Activated CD4-positive, alpha-beta T cell treated with anti-CD3 and anti-CD28 coated beads for 36 hours (primary cell): ENCODE results near the gene MYO18A. TPM values are rescaled to one million over a fixed set of nuclear protein-coding genes. Genes with fewer than 3 reads are reported as not detected.

Experiments
- ATAC-seq: fragments of 200-7000 bp; cut with Tn5 transposase; one replicate; pipeline ENCODE4 v1.10.0; 2021; ENCODE audit warnings: mild to moderate bottlenecking, moderate library complexity
- CTCF ChIA-PET: fragments of 350-600 bp; sonication (Branson Sonifier 250); formaldehyde crosslinking; loops from one replicate; lab custom pipeline; 2021; ENCODE audit warnings: antibody characterized with exemption; lab: Charles Lee
- POLR2A ChIA-PET: fragments of 350-600 bp; sonication (Branson Sonifier 250); formaldehyde crosslinking; loops from one replicate; lab custom pipeline; 2021; ENCODE audit warnings: antibody characterized with exemption, inconsistent platforms; lab: Charles Lee
- DNase-seq: peaks from one replicate; pipeline ENCODE4 v3.0.0-alpha.2; 2020
- H3K27ac Mint-ChIP-seq: one replicate; pipeline ENCODE4 v1.8.0; 2021; ENCODE audit warnings: mixed read lengths
- H3K27me3 Mint-ChIP-seq: one replicate; pipeline ENCODE4 v1.8.0; 2021; ENCODE audit warnings: mixed read lengths
- H3K36me3 Mint-ChIP-seq: one replicate; pipeline ENCODE4 v1.8.0; 2021; ENCODE audit warnings: low read depth, mixed read lengths
- H3K4me1 Mint-ChIP-seq: one replicate; pipeline ENCODE4 v1.8.0; 2021; ENCODE audit warnings: mixed read lengths
- H3K4me3 Mint-ChIP-seq: one replicate; pipeline ENCODE4 v1.8.0; 2021; ENCODE audit warnings: mild to moderate bottlenecking, moderate library complexity, mixed read lengths
- H3K9me3 Mint-ChIP-seq: one replicate; pipeline ENCODE4 v1.8.0; 2021; ENCODE audit warnings: low read depth, mixed read lengths
- intact Hi-C, 2 experiments: fragments of 100-400 bp; cut with DNase I in 1 of 2; cut with micrococcal nuclease in 1 of 2; formaldehyde crosslinking; loops; one replicate each; pipeline versions ENCODE4 v1.14.2 to v1.15.1; 2022 to 2024; cut with DNase I, micrococcal nuclease
- total RNA-seq, 2 experiments: library from RNA; stranded (reverse); gene quantifications; one replicate each; pipeline ENCODE4 v1.2.3, GENCODE V29; 2021

MYO18A gene
- total RNA-seq, 2 experiments from 2014 or later: 31.9 to 38.2 TPM

- ChIA-PET CTCF (no interaction called here), POLR2A (no interaction called here)
- Mint-ChIP-seq H3K4me3 (no peak overlapping the region), H3K27me3 (peaks cover 3% of the 10 kb centered on the region), H3K36me3 (no peaks in the 10 kb centered on the region), H3K27ac (no peak overlapping the region), H3K9me3 (no peaks in the 10 kb centered on the region), H3K4me1 (peaks cover 5% of the 10 kb centered on the region)
- DNase-seq (no peak), ATAC-seq (no peak)
- intact Hi-C loops: no loop called here
These were observed 138.0 kb downstream of the MYO18A start for GRCh38 chr17:29042026-29042678.

GRCh38 chr17:29041571-29041970 lies 138.6 kb downstream of the MYO18A start:
- POLR2A ChIA-PET: no interaction called here
- ATAC-seq (no peak), DNase-seq (no peak)
- no peak overlapping the region for H3K27ac Mint-ChIP-seq
- no peaks in the 10 kb centered on the region for H3K9me3 Mint-ChIP-seq
- intact Hi-C loops: no loop called here
- H3K27me3 Mint-ChIP-seq: peaks cover 2% of the 10 kb centered on the region
- CTCF ChIA-PET: no interaction called here
- no peak overlapping the region for H3K4me3 Mint-ChIP-seq
- H3K4me1 Mint-ChIP-seq: peaks cover 5% of the 10 kb centered on the region
- no peaks in the 10 kb centered on the region for H3K36me3 Mint-ChIP-seq

DNA sequence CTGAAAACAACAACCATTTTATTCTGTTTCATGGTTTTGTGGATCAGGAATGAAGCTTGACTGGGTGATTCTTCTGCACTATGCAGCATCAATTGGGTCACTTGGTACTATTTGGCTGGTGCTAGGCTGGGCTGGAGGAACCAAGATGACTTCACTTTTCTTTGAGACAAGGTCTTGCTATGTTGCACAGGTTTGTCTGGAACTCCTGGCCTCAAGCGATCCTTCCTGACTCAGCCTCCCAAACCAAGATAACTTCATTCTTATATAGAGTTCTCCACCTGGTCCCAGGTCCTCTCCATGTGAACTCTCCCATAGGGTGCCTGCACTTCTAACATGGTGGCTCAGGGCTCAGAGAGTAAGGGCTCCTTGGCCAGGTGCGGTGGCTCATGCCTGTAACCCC lies 139.1 kb downstream of the MYO18A start:
- Mint-ChIP-seq H3K27ac (no peak overlapping the region), H3K27me3 (peaks cover 2% of the 10 kb centered on the region), H3K36me3 (no peaks in the 10 kb centered on the region), H3K4me1 (peaks cover 5% of the 10 kb centered on the region), H3K4me3 (no peak overlapping the region), H3K9me3 (no peaks in the 10 kb centered on the region)
- POLR2A ChIA-PET: no interaction called here
- ATAC-seq (no peak), DNase-seq (no peak)
- intact Hi-C loops: no loop called here
- CTCF ChIA-PET: interaction anchor here (1.4 kb wide), 1 partner anchor 76 kb away, joined by 5 read pairs; no protein-coding TSS in a partner anchor

- DNase-seq (no peak), ATAC-seq (no peak)
- Mint-ChIP-seq H3K27ac (no peak overlapping the region), H3K4me3 (no peak overlapping the region), H3K36me3 (no peaks in the 10 kb centered on the region), H3K4me1 (peaks cover 5% of the 10 kb centered on the region), H3K27me3 (peaks cover 5% of the 10 kb centered on the region), H3K9me3 (peaks cover 3% of the 10 kb centered on the region)
- intact Hi-C loops: no loop called here
- POLR2A ChIA-PET: interaction anchor here (0.7 kb wide), 1 partner anchor 9 kb away, joined by 3 read pairs; no protein-coding TSS in a partner anchor
- CTCF ChIA-PET: interaction anchor here (0.7 to 1.4 kb wide), 2 partner anchors 24 to 74 kb away, joined by 3 to 5 read pairs; no protein-coding TSS in a partner anchor
These were observed 140.2 kb downstream of the MYO18A start for GRCh38 chr17:29039764-29040598.

GRCh38 chr17:29038085-29038795 lies 142.0 kb downstream of the MYO18A start:
- CTCF ChIA-PET: interaction anchor here (0.6 to 2.5 kb wide), 2 partner anchors 73 to 78 kb away, joined by 4 to 7 read pairs; no protein-coding TSS in a partner anchor
- ATAC-seq (no peak), DNase-seq (no peak)
- no peak overlapping the region for H3K4me3 Mint-ChIP-seq
- no peak overlapping the region for H3K27ac Mint-ChIP-seq
- no peaks in the 10 kb centered on the region for H3K36me3 Mint-ChIP-seq
- peaks cover 5% of the 10 kb centered on the region for H3K4me1 Mint-ChIP-seq
- intact Hi-C loops: no loop called here
- POLR2A ChIA-PET: no interaction called here
- H3K27me3 Mint-ChIP-seq: peaks cover 9% of the 10 kb centered on the region
- H3K9me3 Mint-ChIP-seq: peaks cover 9% of the 10 kb centered on the region

DNA sequence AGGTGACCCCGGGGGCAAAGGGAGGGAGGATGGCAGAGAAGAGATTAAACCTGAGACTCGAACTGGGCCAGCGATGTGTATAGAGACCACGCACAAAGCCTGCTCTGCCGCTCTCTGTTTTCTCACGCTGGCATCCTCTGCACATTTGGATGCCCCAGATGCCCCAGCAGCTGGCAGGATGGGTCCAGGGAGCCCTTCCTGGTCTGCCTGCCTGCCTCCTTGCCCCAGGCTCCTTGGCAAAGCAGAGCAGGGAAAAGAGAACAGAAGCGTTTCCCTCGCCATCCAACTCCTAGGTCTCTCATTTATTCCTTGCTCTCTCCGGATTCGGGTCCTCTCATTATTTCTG lies 142.5 kb downstream of the MYO18A start:
- DNase-seq: no peak
- H3K4me1 Mint-ChIP-seq: peaks cover 5% of the 10 kb centered on the region
- H3K36me3 Mint-ChIP-seq: no peaks in the 10 kb centered on the region
- H3K4me3 Mint-ChIP-seq: no peak overlapping the region
- H3K27ac Mint-ChIP-seq: no peak overlapping the region
- ATAC-seq: no peak
- peaks cover 9% of the 10 kb centered on the region for H3K9me3 Mint-ChIP-seq
- intact Hi-C loops: no loop called here
- ChIA-PET CTCF (interaction anchor here (2.5 kb wide), 1 partner anchor 72 kb away, joined by 7 read pairs; no protein-coding TSS in a partner anchor), POLR2A (no interaction called here)
- peaks cover 12% of the 10 kb centered on the region for H3K27me3 Mint-ChIP-seq

GRCh38 chr17:29036584-29036983 lies 143.6 kb downstream of the MYO18A start:
- Mint-ChIP-seq H3K9me3 (peaks cover 9% of the 10 kb centered on the region), H3K27me3 (peaks cover 20% of the 10 kb centered on the region), H3K4me1 (no peaks in the 10 kb centered on the region), H3K4me3 (no peak overlapping the region), H3K36me3 (no peaks in the 10 kb centered on the region), H3K27ac (no peak overlapping the region)
- POLR2A ChIA-PET: no interaction called here
- DNase-seq: no peak
- intact Hi-C loops: no loop called here
- no peak for ATAC-seq
- CTCF ChIA-PET: no interaction called here

DNA sequence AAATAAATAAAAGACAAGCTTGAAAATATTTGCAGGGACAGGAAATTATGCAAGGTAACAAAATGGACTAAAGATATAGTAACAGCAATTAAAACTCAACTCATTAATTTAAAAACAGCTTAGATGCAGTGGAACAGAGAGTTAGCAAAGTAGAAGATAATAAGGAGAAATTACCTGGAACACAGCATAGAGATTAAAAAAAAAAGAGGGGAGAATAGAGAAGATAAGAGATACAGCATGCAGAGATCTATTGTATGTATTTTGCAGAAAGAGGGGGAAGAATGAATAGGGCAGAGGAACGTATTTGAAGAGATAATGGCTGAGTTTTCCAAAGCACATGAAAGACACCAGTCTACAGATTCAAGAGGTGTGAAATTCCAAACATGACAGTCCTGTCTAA lies 145.7 kb downstream of the MYO18A start:
- Mint-ChIP-seq H3K9me3 (peaks cover 9% of the 10 kb centered on the region), H3K27ac (no peak overlapping the region), H3K4me1 (no peaks in the 10 kb centered on the region), H3K36me3 (no peaks in the 10 kb centered on the region), H3K27me3 (peaks cover 29% of the 10 kb centered on the region), H3K4me3 (no peak overlapping the region)
- ChIA-PET POLR2A (no interaction called here), CTCF (interaction anchor here (0.8 to 3.2 kb wide), 3 partner anchors 27 to 90 kb away, joined by 3 to 13 read pairs (median 3); no protein-coding TSS in a partner anchor)
- DNase-seq: no peak
- ATAC-seq: no peak
- intact Hi-C loops: no loop called here

DNA sequence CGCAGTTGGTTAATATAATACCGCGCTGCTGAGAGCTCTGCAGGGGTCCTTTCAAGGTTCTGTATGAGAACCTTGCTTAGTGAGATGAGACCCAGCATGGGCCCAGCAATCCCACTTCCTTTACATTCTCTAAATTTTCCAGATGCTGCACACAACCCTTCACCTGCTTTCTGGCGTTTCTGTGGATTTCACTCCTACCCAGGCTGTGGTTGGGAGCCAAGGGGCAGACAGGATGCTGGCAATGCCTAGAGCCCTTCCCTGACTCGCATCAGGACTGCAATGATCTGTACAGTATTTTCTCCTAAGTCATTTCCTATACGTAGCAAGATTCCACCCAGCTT lies 147.4 kb downstream of the MYO18A start:
- CTCF ChIA-PET: interaction anchor here (3.2 kb wide), 1 partner anchor 67 kb away, joined by 13 read pairs; no protein-coding TSS in a partner anchor

DNA sequence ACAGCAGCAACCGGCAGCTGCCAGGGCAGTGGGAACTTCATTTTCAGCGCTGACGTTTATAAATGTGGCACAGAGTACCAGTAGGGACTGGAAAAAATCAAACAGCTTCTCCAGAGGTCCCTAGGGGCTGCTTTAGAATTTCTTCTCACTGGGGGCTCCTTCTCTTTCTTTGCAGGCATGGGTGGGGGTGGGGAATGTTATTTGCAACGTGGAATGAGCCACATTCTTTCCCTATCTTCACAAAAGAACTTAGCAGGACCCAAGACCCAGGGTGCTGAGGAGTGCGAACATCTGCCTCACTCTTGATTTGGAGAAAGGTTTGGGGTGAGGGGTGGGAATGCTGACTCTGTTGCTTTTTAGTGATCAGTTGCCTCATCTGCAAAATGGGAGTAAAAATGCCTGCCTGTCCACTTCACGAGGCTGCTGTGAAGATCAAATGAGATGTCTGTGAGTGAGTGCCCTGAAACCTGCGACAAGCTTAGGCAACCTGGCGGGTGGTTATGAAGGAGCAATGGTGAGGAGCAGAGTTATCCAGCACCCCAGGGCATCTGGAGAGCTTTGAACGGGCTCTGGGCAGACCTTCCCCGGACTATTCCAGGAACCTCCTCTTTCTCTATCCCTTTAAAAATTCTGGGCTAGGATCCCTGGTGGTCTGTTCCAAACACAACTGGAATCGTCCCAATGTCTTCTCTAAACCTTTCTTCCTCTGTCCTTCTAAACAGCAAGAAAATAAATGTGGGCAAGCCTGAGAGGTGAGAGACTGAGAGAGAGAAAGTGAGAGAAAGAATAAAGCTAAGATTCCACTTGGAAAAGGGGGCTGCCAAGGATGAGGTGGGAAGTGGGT lies 148.0 kb downstream of the MYO18A start:
- ATAC-seq (no peak), DNase-seq (no peak)
- H3K27ac Mint-ChIP-seq: no peak overlapping the region
- CTCF ChIA-PET: interaction anchor here (0.6 to 3.2 kb wide), 3 partner anchors 67 to 492 kb away, joined by 3 to 13 read pairs (median 3); no protein-coding TSS in a partner anchor
- H3K9me3 Mint-ChIP-seq: peaks cover 9% of the 10 kb centered on the region
- no peaks in the 10 kb centered on the region for H3K36me3 Mint-ChIP-seq
- peaks cover 34% of the 10 kb centered on the region for H3K27me3 Mint-ChIP-seq
- no peak overlapping the region for H3K4me3 Mint-ChIP-seq
- no peaks in the 10 kb centered on the region for H3K4me1 Mint-ChIP-seq
- intact Hi-C loops: no loop called here
- POLR2A ChIA-PET: no interaction called here

More for the DNA sequence above, 147.4 kb downstream of the MYO18A start:
- intact Hi-C loops: no loop called here
- no peak for DNase-seq
- POLR2A ChIA-PET: no interaction called here
- H3K4me1 Mint-ChIP-seq: no peaks in the 10 kb centered on the region
- H3K27ac Mint-ChIP-seq: no peak overlapping the region
- no peak for ATAC-seq
- H3K9me3 Mint-ChIP-seq: peaks cover 9% of the 10 kb centered on the region
- H3K27me3 Mint-ChIP-seq: peaks cover 33% of the 10 kb centered on the region
- no peak overlapping the region for H3K4me3 Mint-ChIP-seq
- no peaks in the 10 kb centered on the region for H3K36me3 Mint-ChIP-seq
